HepG2 (cell line): Measurements from ENCODE around the gene SLC7A8. TPM values are rescaled to one million over a fixed set of nuclear protein-coding genes. Genes with fewer than 3 reads are reported as not detected.

Experiments used
- ATAC-seq: fragments of 200-7000 bp; cut with Tn5 transposase; 3 replicates; pipeline ENCODE4 v1.9.1; 2020; ENCODE audit warnings: mild to moderate bottlenecking, moderate library complexity
- BruUV-seq: library from RNA; stranded (reverse); fragments of 400-500 nt; replicated peaks from 2 replicates; lab custom pipeline; 2021; lab: Mats Ljungman, UMichigan
- CTCF ChIA-PET: fragments of 300-600 bp; formaldehyde crosslinking; extraction: SDS; loops from one replicate; lab custom pipeline; 2021; ENCODE audit warnings: low total read pairs, inconsistent platforms, low intra/inter-chr PET ratio; lab: Yijun Ruan, JAX
- POLR2A ChIA-PET: fragments of 350-600 bp; sonication (Branson Sonifier 250); formaldehyde crosslinking; loops from one replicate; lab custom pipeline; 2020; ENCODE audit warnings: antibody characterized with exemption, inconsistent platforms; lab: Yijun Ruan, JAX
- DNase-seq: peaks from one replicate; pipeline ENCODE4 v3.0.0-alpha.2; 2015; ENCODE audit warnings: low spot score
- FAIRE-seq: peaks from 3 replicates; lab custom pipeline; 2011; peaks lifted over from hg19 to GRCh38; lab: Jason Lieb, UNC
- H2AFZ ChIP-seq: one replicate; pipeline ENCODE4 v1.6.1; 2011; ENCODE audit warnings: low read length, inconsistent platforms
- H3K27ac ChIP-seq: fragments of 300-600 bp; 3 replicates; pipeline ENCODE4 v1.8.0; 2011; ENCODE audit warnings: mixed run types, mild to moderate bottlenecking, mixed read lengths, low read length, inconsistent platforms; ENCODE audit not compliant: insufficient read depth; ENCODE audit errors: extremely low read length
- H3K27me3 ChIP-seq, 2 experiments: fragments of 200-600 bp in 1 of 2; 2 replicates in 1 of 2; 3 replicates in 1 of 2; pipeline versions ENCODE4 v1.6.0 to v1.8.0; 2011; ENCODE audit warnings: low read length in 2 of 2, mild to moderate bottlenecking in 2 of 2, moderate library complexity in 2 of 2, inconsistent platforms in 1 of 2; ENCODE audit not compliant: insufficient read depth in 2 of 2, control insufficient read depth in 1 of 2
- H3K36me3 ChIP-seq, 2 experiments: fragments of 200-600 bp in 1 of 2; replicated peaks in 1 of 2; 2 replicates in 1 of 2; 3 replicates in 1 of 2; pipeline versions ENCODE4 v1.5.1 to v1.8.0; 2011; ENCODE audit warnings: low read length in 2 of 2, inconsistent platforms in 1 of 2; ENCODE audit not compliant: insufficient read depth in 2 of 2, control insufficient read depth in 1 of 2
- H3K4me1 ChIP-seq: 2 replicates; pipeline ENCODE4 v1.5.1; 2012; ENCODE audit warnings: low read length, inconsistent platforms; ENCODE audit not compliant: insufficient read depth
- H3K4me2 ChIP-seq: 2 replicates; pipeline ENCODE4 v1.6.0; 2011; ENCODE audit warnings: low read depth, low read length, inconsistent platforms
- H3K4me3 ChIP-seq, 3 experiments: fragments of 200-600 bp in 1 of 3; sonication (generic), shearing (Covaris generic) in 1 of 3; replicated peaks in 1 of 3; 2 replicates each; pipeline ENCODE4 v1.5.1; 2011 to 2016; ENCODE audit warnings: low read length in 3 of 3, inconsistent platforms in 2 of 3, low read depth in 2 of 3, mild to moderate bottlenecking in 2 of 3, control low read depth in 1 of 3, mixed read lengths in 1 of 3; ENCODE audit not compliant: insufficient read depth in 1 of 3
- H3K79me2 ChIP-seq: one replicate; pipeline ENCODE4 v1.6.1; 2011; ENCODE audit warnings: low read length, inconsistent platforms; ENCODE audit not compliant: insufficient read depth
- H3K9ac ChIP-seq: 2 replicates; pipeline ENCODE4 v1.6.0; 2011; ENCODE audit warnings: mild to moderate bottlenecking, low read depth, low read length, inconsistent platforms; ENCODE audit not compliant: insufficient read depth
- H3K9me3 ChIP-seq: 2 replicates; pipeline ENCODE4 v1.5.1; 2012; ENCODE audit warnings: mild to moderate bottlenecking, low read length
- H4K20me1 ChIP-seq: 2 replicates; pipeline ENCODE4 v1.6.0; 2011; ENCODE audit warnings: inconsistent platforms, mild to moderate bottlenecking, low read length, moderate library complexity; ENCODE audit not compliant: insufficient read depth
- AKAP8 ChIP-seq: sonication (generic); formaldehyde crosslinking; IDR thresholded peaks from 2 replicates; pipeline ENCODE4 v1.5.1; 2020; ENCODE audit warnings: mild to moderate bottlenecking, missing genetic modification reagents
- GATA4 ChIP-seq: sonication (generic); IDR thresholded peaks from 2 replicates; pipeline ENCODE4 v1.6.1; 2016; ENCODE audit warnings: antibody characterized with exemption, low read depth, borderline replicate concordance
- IKZF1 ChIP-seq: fragments of 450-650 bp; IDR thresholded peaks from 2 replicates; pipeline ENCODE4 v1.7.1; 2016
- PHF20 ChIP-seq: sonication (generic); formaldehyde crosslinking; IDR thresholded peaks from 2 replicates; pipeline ENCODE4 v1.5.0; 2020; ENCODE audit warnings: mild to moderate bottlenecking, missing genetic modification reagents
- SP1 ChIP-seq, 2 experiments: fragments of 450-650 bp in 1 of 2; sonication (generic) in 1 of 2; formaldehyde crosslinking in 1 of 2; IDR thresholded peaks; 2 replicates each; pipeline versions ENCODE4 v1.4.0 to v1.6.1; 2016 to 2020; ENCODE audit warnings: missing genetic modification reagents in 1 of 2
- TBP ChIP-seq: sonication (generic); formaldehyde crosslinking; IDR thresholded peaks from 2 replicates; pipeline ENCODE4 v1.5.0; 2020; ENCODE audit warnings: missing genetic modification reagents
- ZNF101 ChIP-seq: sonication (generic); formaldehyde crosslinking; IDR thresholded peaks from 2 replicates; pipeline ENCODE4 v1.4.0; 2020; ENCODE audit warnings: mild to moderate bottlenecking, low read depth, missing genetic modification reagents, borderline replicate concordance
- ZNF468 ChIP-seq: sonication (generic); formaldehyde crosslinking; IDR thresholded peaks from 2 replicates; pipeline ENCODE4 v1.8.0; 2022; ENCODE audit warnings: mild to moderate bottlenecking, moderate library complexity, missing genetic modification reagents
- ZNF7 ChIP-seq: IDR thresholded peaks from 2 replicates; pipeline ENCODE4 v1.6.1; 2016; ENCODE audit warnings: missing biosample characterization, missing genetic modification reagents
- ZNF780A ChIP-seq: sonication (generic); formaldehyde crosslinking; IDR thresholded peaks from 2 replicates; pipeline ENCODE4 v1.8.0; 2022; ENCODE audit warnings: mild to moderate bottlenecking, missing genetic modification reagents, moderate library complexity
- ZNF879 ChIP-seq: sonication (generic); formaldehyde crosslinking; IDR thresholded peaks from 2 replicates; pipeline ENCODE4 v1.8.1; 2023; ENCODE audit warnings: missing genetic modification reagents
- WGBS: methylation state at CpG from one replicate; pipeline ENCODE4 v1.1.6; 2017; ENCODE audit warnings: low lambda C conversion rate; 5-methylcytosine and 5-hydroxymethylcytosine counted together
- in situ Hi-C: cut with HindIII; loops from 2 replicates; pipeline ENCODE4 v1.10.0; 2017; ENCODE audit warnings: low pct_unique_long_range_greater_than_20kb; ENCODE audit not compliant: extremely low pct_ligation_motif_present
- intact Hi-C: fragments of 100-400 bp; cut with micrococcal nuclease; formaldehyde crosslinking; loops from one replicate; pipeline ENCODE4 v1.10.0; 2022; ENCODE audit not compliant: unreplicated experiment
- polyA plus RNA-seq, 8 experiments: library from polyadenylated mRNA; depleted of rRNA in 3 of 8; stranded (reverse) in 7 of 8; unstranded in 1 of 8; fragments of >200 nt; fragmentation: Illumina TruSeq in 4 of 8; extraction: Trizol in 4 of 8; gene quantifications; 2 replicates each; pipeline versions ENCODE4 v1.2.1 to v1.2.3, GENCODE V29; 2011 to 2016; ENCODE audit warnings: low read depth in 4 of 8, missing spikeins in 1 of 8, mixed read lengths in 1 of 8; ENCODE audit not compliant: insufficient read depth in 1 of 8
- total RNA-seq, 5 experiments: library from RNA; depleted of rRNA; stranded (reverse); fragments of >200 nt; fragmentation: Illumina TruSeq; extraction: Trizol; gene quantifications; 2 replicates each; pipeline ENCODE4 v1.2.3, GENCODE V29; 2016; ENCODE audit warnings: low read depth in 1 of 5
- TF ChIP-seq, protein P1 (sequence below): sonication (generic); formaldehyde crosslinking; IDR thresholded peaks from 2 replicates; pipeline ENCODE4 v1.4.0; 2020; ENCODE audit warnings: missing genetic modification reagents, mild to moderate bottlenecking, borderline replicate concordance
- TF ChIP-seq, protein P2 (sequence below): sonication (generic); formaldehyde crosslinking; IDR thresholded peaks from 2 replicates; pipeline ENCODE4 v1.5.0; 2020; ENCODE audit warnings: mild to moderate bottlenecking, missing genetic modification reagents, moderate library complexity
- TF ChIP-seq, protein P3 (sequence below): sonication (generic); formaldehyde crosslinking; IDR thresholded peaks from 2 replicates; pipeline ENCODE4 v1.4.0; 2020; ENCODE audit warnings: missing genetic modification reagents
- TF ChIP-seq, protein P4 (sequence below): IDR thresholded peaks from 2 replicates; pipeline ENCODE4 v1.6.1; 2016; ENCODE audit warnings: low read depth

SLC7A8 gene
- total and polyA plus RNA-seq, 2 of the 13 experiments (the other 11 are each of a cell fraction or from before 2014, with no cell fraction given): 0.25 TPM; not detected in 1

DNA sequence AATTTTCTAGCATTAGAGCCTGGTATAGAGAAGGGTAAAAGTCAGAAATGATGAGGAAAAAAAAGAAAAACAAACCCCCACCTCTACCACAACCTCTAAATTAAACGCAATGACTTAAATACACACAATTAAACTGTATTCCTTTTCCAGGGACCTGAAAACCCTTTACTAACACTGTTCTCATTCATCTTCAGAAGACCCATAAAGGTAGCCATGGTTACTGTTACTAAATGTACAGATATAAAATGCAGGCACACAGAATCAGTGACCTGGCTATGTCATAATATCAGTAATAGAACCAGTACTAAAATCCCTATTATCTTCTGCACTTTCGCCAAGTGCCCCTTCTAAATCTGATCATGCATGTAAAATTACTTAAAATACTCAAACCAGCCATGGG is 89.9 kb downstream of the SLC7A8 start:
- FAIRE-seq: no peak
- in situ Hi-C loops (no loop called here), intact Hi-C loops (loop anchor here (10.0 kb wide), 1 partner anchor 1021 kb away; the partner anchor contains the start of genes DCAF11 and NRL)
- no peak for TF ChIP-seq ZNF7
- no peak for TF ChIP-seq GATA4
- no peak for TF ChIP-seq AKAP8
- no peak for TF ChIP-seq ZNF780A (CRISPR knock-in tag)
- no peak for TF ChIP-seq IKZF1
- TF ChIP-seq TBP: no peak
- TF ChIP-seq PHF20 (CRISPR knock-in tag): no peak
- no peak for TF ChIP-seq SP1 (IDR thresholded peaks at IDR 0.05)
- no peak for TF ChIP-seq SP1 (CRISPR knock-in tag; IDR thresholded peaks at IDR 0.05)
- TF ChIP-seq, protein P1, sequence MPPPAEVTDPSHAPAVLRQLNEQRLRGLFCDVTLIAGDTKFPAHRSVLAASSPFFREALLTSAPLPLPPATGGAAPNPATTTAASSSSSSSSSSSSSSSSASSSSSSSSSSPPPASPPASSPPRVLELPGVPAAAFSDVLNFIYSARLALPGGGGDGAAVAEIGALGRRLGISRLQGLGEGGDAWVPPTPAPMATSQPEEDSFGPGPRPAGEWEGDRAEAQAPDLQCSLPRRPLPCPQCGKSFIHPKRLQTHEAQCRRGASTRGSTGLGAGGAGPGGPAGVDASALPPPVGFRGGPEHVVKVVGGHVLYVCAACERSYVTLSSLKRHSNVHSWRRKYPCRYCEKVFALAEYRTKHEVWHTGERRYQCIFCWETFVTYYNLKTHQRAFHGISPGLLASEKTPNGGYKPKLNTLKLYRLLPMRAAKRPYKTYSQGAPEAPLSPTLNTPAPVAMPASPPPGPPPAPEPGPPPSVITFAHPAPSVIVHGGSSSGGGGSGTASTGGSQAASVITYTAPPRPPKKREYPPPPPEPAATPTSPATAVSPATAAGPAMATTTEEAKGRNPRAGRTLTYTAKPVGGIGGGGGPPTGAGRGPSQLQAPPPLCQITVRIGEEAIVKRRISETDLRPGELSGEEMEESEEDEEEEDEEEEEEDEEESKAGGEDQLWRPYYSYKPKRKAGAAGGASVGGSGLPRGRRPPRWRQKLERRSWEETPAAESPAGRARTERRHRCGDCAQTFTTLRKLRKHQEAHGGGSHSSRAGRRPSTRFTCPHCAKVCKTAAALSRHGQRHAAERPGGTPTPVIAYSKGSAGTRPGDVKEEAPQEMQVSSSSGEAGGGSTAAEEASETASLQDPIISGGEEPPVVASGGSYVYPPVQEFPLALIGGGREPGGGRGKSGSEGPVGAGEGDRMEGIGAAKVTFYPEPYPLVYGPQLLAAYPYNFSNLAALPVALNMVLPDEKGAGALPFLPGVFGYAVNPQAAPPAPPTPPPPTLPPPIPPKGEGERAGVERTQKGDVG (CRISPR knock-in tag): no peak
- TF ChIP-seq ZNF879: no peak
- TF ChIP-seq ZNF101 (CRISPR knock-in tag): no peak
- TF ChIP-seq, protein P2, sequence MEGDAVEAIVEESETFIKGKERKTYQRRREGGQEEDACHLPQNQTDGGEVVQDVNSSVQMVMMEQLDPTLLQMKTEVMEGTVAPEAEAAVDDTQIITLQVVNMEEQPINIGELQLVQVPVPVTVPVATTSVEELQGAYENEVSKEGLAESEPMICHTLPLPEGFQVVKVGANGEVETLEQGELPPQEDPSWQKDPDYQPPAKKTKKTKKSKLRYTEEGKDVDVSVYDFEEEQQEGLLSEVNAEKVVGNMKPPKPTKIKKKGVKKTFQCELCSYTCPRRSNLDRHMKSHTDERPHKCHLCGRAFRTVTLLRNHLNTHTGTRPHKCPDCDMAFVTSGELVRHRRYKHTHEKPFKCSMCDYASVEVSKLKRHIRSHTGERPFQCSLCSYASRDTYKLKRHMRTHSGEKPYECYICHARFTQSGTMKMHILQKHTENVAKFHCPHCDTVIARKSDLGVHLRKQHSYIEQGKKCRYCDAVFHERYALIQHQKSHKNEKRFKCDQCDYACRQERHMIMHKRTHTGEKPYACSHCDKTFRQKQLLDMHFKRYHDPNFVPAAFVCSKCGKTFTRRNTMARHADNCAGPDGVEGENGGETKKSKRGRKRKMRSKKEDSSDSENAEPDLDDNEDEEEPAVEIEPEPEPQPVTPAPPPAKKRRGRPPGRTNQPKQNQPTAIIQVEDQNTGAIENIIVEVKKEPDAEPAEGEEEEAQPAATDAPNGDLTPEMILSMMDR (CRISPR knock-in tag): no peak
- TF ChIP-seq, protein P3, sequence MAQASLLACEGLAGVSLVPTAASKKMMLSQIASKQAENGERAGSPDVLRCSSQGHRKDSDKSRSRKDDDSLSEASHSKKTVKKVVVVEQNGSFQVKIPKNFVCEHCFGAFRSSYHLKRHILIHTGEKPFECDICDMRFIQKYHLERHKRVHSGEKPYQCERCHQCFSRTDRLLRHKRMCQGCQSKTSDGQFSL (CRISPR knock-in tag): 0 out of 2 replicates have a peak, but pooled peaks have one; percentile 19
- TF ChIP-seq ZNF468 (CRISPR knock-in tag): no peak
- TF ChIP-seq, protein P4, sequence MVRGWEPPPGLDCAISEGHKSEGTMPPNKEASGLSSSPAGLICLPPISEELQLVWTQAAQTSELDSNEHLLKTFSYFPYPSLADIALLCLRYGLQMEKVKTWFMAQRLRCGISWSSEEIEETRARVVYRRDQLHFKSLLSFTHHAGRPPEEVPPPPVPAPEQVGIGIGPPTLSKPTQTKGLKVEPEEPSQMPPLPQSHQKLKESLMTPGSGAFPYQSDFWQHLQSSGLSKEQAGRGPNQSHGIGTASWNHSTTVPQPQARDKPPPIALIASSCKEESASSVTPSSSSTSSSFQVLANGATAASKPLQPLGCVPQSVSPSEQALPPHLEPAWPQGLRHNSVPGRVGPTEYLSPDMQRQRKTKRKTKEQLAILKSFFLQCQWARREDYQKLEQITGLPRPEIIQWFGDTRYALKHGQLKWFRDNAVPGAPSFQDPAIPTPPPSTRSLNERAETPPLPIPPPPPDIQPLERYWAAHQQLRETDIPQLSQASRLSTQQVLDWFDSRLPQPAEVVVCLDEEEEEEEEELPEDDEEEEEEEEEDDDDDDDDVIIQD (CRISPR knock-in tag): no peak

More for the DNA sequence above, 89.9 kb downstream of the SLC7A8 start:
- 92% methylated on average over 2 of the region's 2 CpGs for WGBS
- no peak for ATAC-seq
- no peaks in the 10 kb centered on the region for H3K9me3 ChIP-seq
- DNase-seq: no peak
- H3K4me1 ChIP-seq: peaks cover 37% of the 10 kb centered on the region
- H3K4me3 ChIP-seq: peak overlapping the region; percentile 71 to 96 (median 95); a peak in 5 of 6 replicates
- BruUV-seq: no TSS peak
- peaks cover 79% of the 10 kb centered on the region for H3K79me2 ChIP-seq
- ChIA-PET CTCF (interaction anchor here (1.9 to 3.0 kb wide), 2 partner anchors 17 to 25 kb away, joined by 7 to 20 read pairs; no protein-coding TSS in a partner anchor), POLR2A (interaction anchor here (2.4 to 3.6 kb wide), 7 partner anchors 15 to 213 kb away, joined by 24 to 146 read pairs (median 66); partner anchors contain the start of genes BCL2L2, PPP1R3E and PRMT5)
- peak overlapping the region; percentile 89 for H3K27ac ChIP-seq
- peaks cover 39 to 64% of the 10 kb centered on the region in 2 experiments for H3K36me3 ChIP-seq
- H4K20me1 ChIP-seq: peaks cover 28% of the 10 kb centered on the region
- H3K27me3 ChIP-seq: no peaks in the 10 kb centered on the region; a peak in 1 of 5 replicates
- peak overlapping the region; percentile 96 for H3K9ac ChIP-seq
- peak overlapping the region; percentile 83 for H3K4me2 ChIP-seq
- H2AFZ ChIP-seq: no peak overlapping the region
